BLaER1 (cell line): ENCODE measurements around the gene ASCL3.
"Not testable (repeated sequence)": the region's sequence is repeated elsewhere in the genome, so short reads cannot be mapped to it uniquely, and the experiment has no call there.

Source experiments
- H3K27ac ChIP-seq: shearing (Covaris generic); formaldehyde crosslinking; 2 replicates; pipeline ENCODE4 v1.8.1; 2022
- H3K27me3 ChIP-seq: shearing (Covaris generic); formaldehyde crosslinking; 2 replicates; pipeline ENCODE4 v1.8.1; 2022
- H3K36me3 ChIP-seq: shearing (Covaris generic); formaldehyde crosslinking; 2 replicates; pipeline ENCODE4 v1.8.1; 2022
- H3K4me1 ChIP-seq: shearing (Covaris generic); formaldehyde crosslinking; 2 replicates; pipeline ENCODE4 v1.8.1; 2022
- H3K4me2 ChIP-seq: shearing (Covaris generic); formaldehyde crosslinking; 2 replicates; pipeline ENCODE4 v1.8.1; 2022
- H3K4me3 ChIP-seq: shearing (Covaris generic); formaldehyde crosslinking; 2 replicates; pipeline ENCODE4 v1.8.1; 2022
- H3K9ac ChIP-seq: shearing (Covaris generic); formaldehyde crosslinking; 2 replicates; pipeline ENCODE4 v1.8.1; 2022
- H3K9me3 ChIP-seq: shearing (Covaris generic); formaldehyde crosslinking; 2 replicates; pipeline ENCODE4 v1.8.1; 2022
- H4K20me1 ChIP-seq: shearing (Covaris generic); formaldehyde crosslinking; 2 replicates; pipeline ENCODE4 v1.8.1; 2022
- Cebpa-rat ChIP-seq: shearing (Covaris generic); IDR thresholded peaks from 2 replicates; pipeline ENCODE4 v1.8.1; 2022

The ASCL3 gene, protein sequence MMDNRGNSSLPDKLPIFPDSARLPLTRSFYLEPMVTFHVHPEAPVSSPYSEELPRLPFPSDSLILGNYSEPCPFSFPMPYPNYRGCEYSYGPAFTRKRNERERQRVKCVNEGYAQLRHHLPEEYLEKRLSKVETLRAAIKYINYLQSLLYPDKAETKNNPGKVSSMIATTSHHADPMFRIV

DNA sequence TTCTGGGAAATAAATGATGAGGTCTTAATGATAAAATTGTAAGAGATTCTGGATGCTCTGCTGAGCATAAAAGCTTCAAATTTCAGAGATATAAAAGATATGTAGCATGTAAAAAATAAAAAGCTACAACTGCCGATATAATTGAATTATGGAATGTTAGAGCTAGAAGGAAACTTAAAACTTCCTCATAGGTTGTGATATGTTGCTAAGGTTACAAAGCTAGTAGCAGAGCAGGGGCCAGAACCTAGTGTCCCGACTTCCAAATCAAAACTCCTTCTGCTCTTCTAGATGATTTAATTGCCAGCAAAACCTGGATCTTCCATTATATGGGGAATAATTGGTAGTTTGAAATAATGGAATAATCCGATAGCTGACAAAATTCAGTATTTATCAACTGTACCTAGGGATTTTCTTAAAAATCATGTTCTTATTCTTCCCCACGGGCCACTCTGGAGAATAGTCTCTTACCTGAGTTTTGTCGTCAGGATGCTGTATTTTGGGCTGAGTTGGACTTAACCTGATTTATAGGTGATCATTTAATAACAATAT lies at the start of gene ASCL3:
Gene ASCL3, minus strand, starts transcription at position 499 of the 549 bp plus-strand sequence. CDS start 4,855 bp downstream, outside the sequence.
- H3K27ac ChIP-seq, result no peak within 1 kb of the TSS
- H3K9me3 ChIP-seq, result no peaks in the 10 kb centered on the region
- H3K9ac ChIP-seq, result no peak within 1 kb of the TSS
- no peak for TF ChIP-seq Cebpa-rat
- H3K27me3 ChIP-seq, result no peaks in the 10 kb centered on the region
- no peak within 1 kb of the TSS for H3K4me2 ChIP-seq
- no peaks in the 10 kb centered on the region for H4K20me1 ChIP-seq
- no peak within 1 kb of the TSS for H3K4me3 ChIP-seq
- H3K36me3 ChIP-seq, result peaks cover 5% of the 10 kb centered on the region
- H3K4me1 ChIP-seq, result no peaks in the 10 kb centered on the region

DNA sequence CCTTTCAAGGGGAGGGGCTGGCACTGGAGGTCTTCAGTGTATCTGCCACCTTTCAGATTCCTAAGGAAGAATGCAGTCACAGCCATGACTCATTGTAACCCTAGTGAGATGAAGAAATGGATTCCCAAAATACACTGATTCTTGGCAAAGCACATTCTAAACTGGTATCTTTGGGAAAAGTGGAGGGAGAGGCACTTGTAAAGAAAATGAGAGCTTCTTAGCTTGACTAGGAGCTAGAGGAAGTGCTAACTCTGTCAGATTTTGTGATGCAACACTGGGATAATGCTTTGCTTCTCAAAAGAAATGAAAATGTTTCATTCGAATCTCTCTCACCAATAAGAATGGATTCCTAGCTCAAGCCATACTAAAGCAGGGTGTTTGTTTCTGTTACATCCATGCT lies 46.6 kb upstream of the ASCL3 start:
- H3K9ac ChIP-seq, result no peak overlapping the region
- no peaks in the 10 kb centered on the region for H4K20me1 ChIP-seq
- H3K27ac ChIP-seq, result no peak overlapping the region
- no peaks in the 10 kb centered on the region for H3K4me1 ChIP-seq
- no peaks in the 10 kb centered on the region for H3K9me3 ChIP-seq
- no peak overlapping the region for H3K4me2 ChIP-seq
- TF ChIP-seq Cebpa-rat, result no peak
- H3K4me3 ChIP-seq, result no peak overlapping the region
- no peaks in the 10 kb centered on the region for H3K36me3 ChIP-seq
- no peaks in the 10 kb centered on the region for H3K27me3 ChIP-seq

DNA sequence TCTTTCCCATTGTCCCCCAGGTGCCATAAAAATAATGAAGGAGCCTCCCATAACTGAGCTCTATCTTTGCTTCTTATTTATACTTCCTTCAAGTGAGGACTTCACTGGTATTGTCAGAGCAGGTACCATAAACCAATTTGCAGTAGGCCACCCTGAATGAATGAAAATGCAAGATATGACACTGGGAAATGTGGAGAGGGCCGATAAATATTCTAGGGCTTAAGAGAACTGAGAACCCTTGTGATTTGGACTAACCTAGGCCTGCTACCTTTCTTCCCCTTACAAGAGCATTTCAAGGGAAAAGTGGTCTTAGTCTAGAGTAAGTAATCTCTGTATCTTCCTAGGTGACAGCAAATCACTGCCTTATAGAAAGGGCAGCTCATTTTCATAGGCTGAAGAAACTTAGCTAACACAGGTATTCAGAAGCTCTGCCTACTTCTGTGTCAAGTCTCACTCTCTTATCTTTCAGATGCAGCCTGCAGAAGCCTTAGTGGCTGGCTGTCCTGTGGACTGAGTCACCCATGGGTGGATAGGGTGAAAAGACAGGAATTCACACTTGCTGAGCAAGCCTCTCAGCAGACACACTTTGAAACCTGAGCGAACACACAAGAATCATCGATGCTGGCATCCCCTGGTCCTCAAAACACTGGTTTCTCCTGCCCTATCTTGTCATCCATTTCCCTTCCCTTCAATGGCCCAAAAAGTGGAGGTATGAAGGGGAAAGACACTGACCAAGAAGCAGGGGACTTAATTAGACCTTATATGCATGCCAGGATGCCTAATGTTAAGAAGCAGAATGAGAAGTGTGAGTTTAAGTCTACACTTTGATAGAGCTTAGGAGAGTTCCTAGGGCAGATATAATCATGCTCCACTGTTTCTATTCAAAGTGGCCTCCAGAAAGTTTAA lies 45.8 kb upstream of the ASCL3 start:
- Histone ChIP-seq H3K4me2 (no peak overlapping the region), H3K9ac (no peak overlapping the region), H3K36me3 (no peaks in the 10 kb centered on the region)

DNA sequence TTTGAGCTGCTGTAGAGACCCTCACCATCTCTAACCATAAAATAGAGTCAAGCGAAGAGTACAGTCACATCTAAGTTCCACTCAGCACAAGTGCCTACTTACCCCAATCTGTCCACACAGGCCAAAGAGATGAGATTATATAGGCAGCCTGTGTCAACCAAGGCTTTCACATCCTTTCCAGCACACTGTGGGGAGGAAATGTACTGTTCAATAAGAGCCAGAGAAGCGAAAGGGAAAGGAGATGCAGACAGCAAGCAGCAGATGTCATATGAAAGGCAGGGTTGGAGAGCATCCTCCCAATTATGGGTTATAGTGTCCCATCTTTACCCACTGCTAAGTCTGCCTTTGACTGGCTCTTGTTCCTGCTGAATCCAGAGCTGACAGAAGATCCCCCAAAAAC lies 44.6 kb upstream of the ASCL3 start:
- no peaks in the 10 kb centered on the region for H3K36me3 ChIP-seq
- no peak for TF ChIP-seq Cebpa-rat
- no peak overlapping the region for H3K4me3 ChIP-seq
- no peak overlapping the region for H3K4me2 ChIP-seq
- H4K20me1 ChIP-seq, result no peaks in the 10 kb centered on the region
- H3K9me3 ChIP-seq, result no peaks in the 10 kb centered on the region
- H3K27ac ChIP-seq, result no peak overlapping the region
- H3K9ac ChIP-seq, result no peak overlapping the region
- H3K4me1 ChIP-seq, result no peaks in the 10 kb centered on the region
- no peaks in the 10 kb centered on the region for H3K27me3 ChIP-seq

More for the DNA sequence above, 45.8 kb upstream of the ASCL3 start:
- H3K4me1 ChIP-seq, result no peaks in the 10 kb centered on the region
- no peaks in the 10 kb centered on the region for H4K20me1 ChIP-seq
- no peak for TF ChIP-seq Cebpa-rat
- no peaks in the 10 kb centered on the region for H3K27me3 ChIP-seq
- H3K9me3 ChIP-seq, result no peaks in the 10 kb centered on the region
- no peak overlapping the region for H3K27ac ChIP-seq
- no peak overlapping the region for H3K4me3 ChIP-seq

DNA sequence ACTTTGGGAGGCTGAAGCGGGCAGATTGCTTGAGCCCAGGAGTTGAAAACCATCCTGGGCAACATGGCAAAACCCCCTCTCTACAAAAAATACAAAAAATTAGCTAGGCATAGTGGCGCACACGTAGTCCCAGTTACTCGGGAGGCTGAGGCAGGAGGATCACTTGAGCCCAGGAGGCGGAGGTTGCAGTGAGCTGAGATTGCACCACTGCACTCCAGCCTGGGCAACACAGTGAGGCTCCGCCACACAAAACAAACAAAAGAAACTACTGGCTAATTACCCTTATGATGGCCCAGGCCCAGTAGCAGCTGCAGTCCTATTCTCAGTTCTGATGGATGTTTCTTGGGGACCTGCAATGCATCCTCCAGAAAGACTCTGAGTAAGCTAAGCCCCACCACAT lies 44.0 kb upstream of the ASCL3 start:
- not testable (repeated sequence) for H3K36me3 ChIP-seq

DNA sequence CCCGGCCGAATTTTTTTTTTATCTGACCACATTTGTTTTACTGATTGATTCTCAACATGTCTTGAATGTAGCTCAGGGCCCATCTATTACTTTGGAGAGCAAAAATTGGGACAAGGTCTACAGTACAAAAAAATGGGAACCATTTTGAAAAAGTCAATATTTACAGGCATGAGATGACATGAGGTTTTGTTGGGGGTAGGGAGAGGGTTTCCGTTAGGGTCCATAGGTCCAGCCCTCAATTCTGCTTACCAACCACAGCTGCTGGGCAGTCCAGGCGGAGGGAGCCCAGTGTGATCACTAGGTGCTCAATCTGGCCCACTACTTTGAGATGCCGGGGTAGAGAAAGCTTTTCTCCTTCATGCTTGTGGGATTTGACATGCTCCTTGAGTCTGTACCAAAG lies 42.6 kb upstream of the ASCL3 start:
- no peaks in the 10 kb centered on the region for H3K9me3 ChIP-seq
- H3K27me3 ChIP-seq, result no peaks in the 10 kb centered on the region
- H3K4me3 ChIP-seq, result no peak overlapping the region
- H3K9ac ChIP-seq, result no peak overlapping the region
- H3K4me1 ChIP-seq, result no peaks in the 10 kb centered on the region
- no peaks in the 10 kb centered on the region for H4K20me1 ChIP-seq
- no peak overlapping the region for H3K27ac ChIP-seq
- H3K4me2 ChIP-seq, result no peak overlapping the region
- no peaks in the 10 kb centered on the region for H3K36me3 ChIP-seq
- TF ChIP-seq Cebpa-rat, result no peak

More for the DNA sequence above, 44.0 kb upstream of the ASCL3 start:
- not testable (repeated sequence) for H3K27me3 ChIP-seq, H3K9ac ChIP-seq, H3K4me2 ChIP-seq, H3K27ac ChIP-seq, H4K20me1 ChIP-seq, H3K9me3 ChIP-seq, H3K4me1 ChIP-seq, H3K4me3 ChIP-seq

DNA sequence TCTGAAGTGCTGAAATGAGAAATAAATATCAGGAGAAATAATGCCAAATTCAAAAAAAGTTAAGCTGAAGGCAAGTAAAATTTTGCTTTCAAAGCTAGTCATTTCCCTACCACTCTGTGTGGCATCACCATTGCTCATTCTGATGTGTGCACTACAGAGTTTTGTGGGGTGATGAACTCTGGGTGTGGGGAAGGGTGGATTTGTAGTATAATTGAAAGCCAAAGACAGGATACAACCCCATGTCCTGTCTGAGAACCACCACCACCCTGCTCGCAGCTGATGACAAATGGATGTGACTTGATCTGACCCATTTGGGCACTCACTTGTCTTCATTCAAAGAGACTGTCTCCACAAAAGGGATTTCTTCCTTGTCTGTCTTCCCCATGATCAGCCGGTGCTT lies 40.7 kb upstream of the ASCL3 start:
- Histone ChIP-seq H4K20me1 (no peaks in the 10 kb centered on the region), H3K4me1 (no peaks in the 10 kb centered on the region), H3K9me3 (no peaks in the 10 kb centered on the region), H3K27me3 (no peaks in the 10 kb centered on the region), H3K4me2 (no peak overlapping the region), H3K36me3 (no peaks in the 10 kb centered on the region), H3K9ac (no peak overlapping the region), H3K27ac (no peak overlapping the region), H3K4me3 (no peak overlapping the region)
- TF ChIP-seq Cebpa-rat, result no peak

DNA sequence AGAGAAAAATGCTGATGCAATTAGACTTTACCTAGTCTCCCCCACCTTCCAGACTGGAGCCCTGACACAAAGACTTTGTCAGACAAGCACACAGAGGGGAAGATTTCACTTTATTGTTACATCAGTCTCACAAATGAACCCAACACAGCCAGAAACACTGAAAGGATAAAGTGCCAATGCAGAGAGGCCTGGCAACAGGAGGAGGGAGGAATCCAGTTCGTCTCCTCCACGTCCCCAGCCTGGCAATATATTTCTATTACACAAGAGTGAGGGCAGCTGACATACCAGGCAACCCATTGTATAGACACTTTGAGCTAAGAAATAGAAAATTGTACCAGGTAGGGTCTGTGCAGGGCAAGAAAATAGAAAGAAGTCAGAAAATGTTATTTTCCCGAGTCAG lies 37.7 kb upstream of the ASCL3 start:
- Histone ChIP-seq H3K9ac (no peak overlapping the region), H3K27me3 (no peaks in the 10 kb centered on the region), H3K9me3 (no peaks in the 10 kb centered on the region), H3K4me1 (no peaks in the 10 kb centered on the region), H4K20me1 (no peaks in the 10 kb centered on the region), H3K36me3 (no peaks in the 10 kb centered on the region), H3K4me2 (no peak overlapping the region), H3K27ac (no peak overlapping the region), H3K4me3 (no peak overlapping the region)
- TF ChIP-seq Cebpa-rat, result no peak

DNA sequence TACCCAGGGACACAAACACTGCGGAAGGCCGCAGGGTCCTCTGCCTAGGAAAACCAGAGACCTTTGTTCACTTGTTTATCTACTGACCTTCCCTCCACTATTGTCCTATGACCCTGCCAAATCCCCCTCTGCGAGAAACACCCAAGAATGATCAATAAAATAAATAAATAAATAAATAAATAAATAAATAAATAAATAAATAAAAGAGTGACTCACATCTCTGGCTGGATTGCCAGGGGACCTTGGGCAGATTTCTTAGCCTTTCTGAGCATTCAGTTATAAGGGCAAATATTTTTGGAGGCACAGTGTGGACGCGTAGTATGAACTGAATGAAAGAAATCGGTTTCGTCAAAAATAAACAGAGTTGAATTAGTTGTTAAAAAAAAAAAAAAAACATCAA lies 36.5 kb upstream of the ASCL3 start:
- H3K9ac ChIP-seq, H3K4me2 ChIP-seq, H3K27me3 ChIP-seq, H3K9me3 ChIP-seq, H3K4me1 ChIP-seq, H3K36me3 ChIP-seq, H3K27ac ChIP-seq, H4K20me1 ChIP-seq, H3K4me3 ChIP-seq: not testable (repeated sequence)

DNA sequence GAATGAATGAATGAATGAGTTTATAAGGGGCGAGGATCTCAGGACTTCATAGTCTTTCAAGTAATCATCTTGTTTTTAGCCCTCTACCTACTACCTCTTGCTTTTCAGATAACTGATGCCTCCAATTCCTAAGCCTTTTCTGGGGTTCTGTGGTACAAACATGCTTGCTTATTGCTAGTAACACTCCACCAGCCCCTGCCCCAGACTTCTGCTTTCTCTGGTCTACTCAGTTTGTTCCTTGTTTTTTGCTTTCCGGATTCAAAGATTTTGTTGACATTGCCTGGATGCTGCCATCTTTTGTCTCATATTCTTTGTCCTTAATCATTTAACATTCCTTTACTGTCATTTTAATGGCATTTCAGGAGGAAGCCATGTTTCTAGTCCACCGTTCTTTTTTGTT lies 30.3 kb upstream of the ASCL3 start:
- Histone ChIP-seq H3K4me1 (no peaks in the 10 kb centered on the region), H3K27ac (no peak overlapping the region), H3K9me3 (no peaks in the 10 kb centered on the region), H3K36me3 (no peaks in the 10 kb centered on the region), H3K4me3 (no peak overlapping the region), H3K9ac (no peak overlapping the region), H3K4me2 (no peak overlapping the region), H4K20me1 (no peaks in the 10 kb centered on the region), H3K27me3 (no peaks in the 10 kb centered on the region)
- no peak for TF ChIP-seq Cebpa-rat
